Measurements from ENCODE around the gene ETS2. TPM values are rescaled to one million over a fixed set of nuclear protein-coding genes. Genes with fewer than 3 reads are reported as not detected.

The ETS2 gene
- total RNA-seq, 1 donor from 2014 or later, result 113 TPM

GRCh38 chr21:38816400-38816977 is 10.8 kb downstream of the ETS2 start:
- no peak for TF ChIP-seq CTCF (IDR thresholded peaks at IDR 0.05)
- no peaks in the 10 kb centered on the region for H3K27me3 ChIP-seq
- intact Hi-C loops (cut with DNase I), result no loop called here
- peak overlapping the region; percentile 93 to 96 for H3K27ac ChIP-seq
- peaks cover 90 to 97% of the 10 kb centered on the region in 2 donors for H3K36me3 ChIP-seq
- H3K4me1 ChIP-seq, result peaks cover 3 to 54% of the 10 kb centered on the region in 2 donors
- no peak for DNase-seq (ENCODE audit: low spot score in 2 of 2)
- H3K4me3 ChIP-seq, result no peak overlapping the region
- H3K9me3 ChIP-seq, result no peaks in the 10 kb centered on the region

GRCh38 chr21:38817371-38818324 is 11.9 kb downstream of the ETS2 start:
- Histone ChIP-seq H3K27ac (peak overlapping the region; percentile 93 to 96), H3K4me3 (no peak overlapping the region), H3K4me1 (peaks cover 9 to 53% of the 10 kb centered on the region in 2 donors), H3K36me3 (peaks cover 91 to 97% of the 10 kb centered on the region in 2 donors), H3K9me3 (no peaks in the 10 kb centered on the region), H3K27me3 (no peaks in the 10 kb centered on the region)
- peak in 1 of 2 donors; percentile 75 for DNase-seq (ENCODE audit: low spot score in 2 of 2)
- intact Hi-C loops (cut with DNase I), result no loop called here
- no peak for TF ChIP-seq CTCF (IDR thresholded peaks at IDR 0.05)

- H3K36me3 ChIP-seq, result peaks cover 93 to 95% of the 10 kb centered on the region in 2 donors
- intact Hi-C loops (cut with DNase I), result no loop called here
- peak overlapping the region; percentile 93 to 96 for H3K27ac ChIP-seq
- H3K9me3 ChIP-seq, result no peaks in the 10 kb centered on the region
- no peak overlapping the region for H3K4me3 ChIP-seq
- no peak for DNase-seq (ENCODE audit: low spot score in 2 of 2)
- no peaks in the 10 kb centered on the region for H3K27me3 ChIP-seq
- no peak for TF ChIP-seq CTCF (IDR thresholded peaks at IDR 0.05)
- peaks cover 14 to 53% of the 10 kb centered on the region in 2 donors for H3K4me1 ChIP-seq
These were observed 12.6 kb downstream of the ETS2 start for GRCh38 chr21:38818325-38818723.

GRCh38 chr21:38819051-38819718 is 13.5 kb downstream of the ETS2 start:
- Histone ChIP-seq H3K27ac (peak overlapping the region; percentile 93 to 96), H3K4me1 (peaks cover 19 to 50% of the 10 kb centered on the region in 2 donors), H3K4me3 (no peak overlapping the region), H3K36me3 (peaks cover 87 to 89% of the 10 kb centered on the region in 2 donors), H3K9me3 (no peaks in the 10 kb centered on the region), H3K27me3 (no peaks in the 10 kb centered on the region)
- no peak for TF ChIP-seq CTCF (IDR thresholded peaks at IDR 0.05)
- DNase-seq (ENCODE audit: low spot score in 2 of 2), result no peak
- intact Hi-C loops (cut with DNase I), result no loop called here

GRCh38 chr21:38819719-38820159 is 14.0 kb downstream of the ETS2 start:
- Histone ChIP-seq H3K4me1 (peaks cover 22 to 54% of the 10 kb centered on the region in 2 donors), H3K27ac (peak overlapping the region; percentile 93 to 96)

More at GRCh38 chr21:38819719-38820159, 14.0 kb downstream of the ETS2 start:
- no peak for TF ChIP-seq CTCF (IDR thresholded peaks at IDR 0.05)
- Histone ChIP-seq H3K36me3 (peaks cover 86 to 89% of the 10 kb centered on the region in 2 donors), H3K4me3 (no peak overlapping the region), H3K27me3 (no peaks in the 10 kb centered on the region), H3K9me3 (no peaks in the 10 kb centered on the region)
- intact Hi-C loops (cut with DNase I), result loop anchor here (5.0 kb wide), 2 partner anchors 93 to 268 kb away; no protein-coding TSS in a partner anchor
- DNase-seq (ENCODE audit: low spot score in 2 of 2), result peak in 1 of 2 donors; percentile 63
